Hematopoietic multipotent progenitor cell (in vitro differentiated cells): ENCODE results near the gene NPAS3. TPM values are rescaled to one million over a fixed set of nuclear protein-coding genes. Genes with fewer than 3 reads are reported as not detected.

Experiments used
- DNase-seq, 3 donors: peaks; one replicate each; pipeline ENCODE4 v3.0.0-alpha.2; 2011 to 2015; ENCODE audit warnings: low read depth in 2 of 3, low spot score in 2 of 3
- total RNA-seq: library from RNA; depleted of rRNA; stranded (reverse); fragments of >200 nt; gene quantifications from one replicate; pipeline ENCODE4 v1.2.3, GENCODE V29; 2012

The NPAS3 gene
- total RNA-seq, 1 donor, result 0.27 TPM

- peak in 1 of 3 donors; percentile 23 for DNase-seq
Observed at GRCh38 chr14:32940066-32940651, 1.5 kb downstream of the NPAS3 start.

DNA sequence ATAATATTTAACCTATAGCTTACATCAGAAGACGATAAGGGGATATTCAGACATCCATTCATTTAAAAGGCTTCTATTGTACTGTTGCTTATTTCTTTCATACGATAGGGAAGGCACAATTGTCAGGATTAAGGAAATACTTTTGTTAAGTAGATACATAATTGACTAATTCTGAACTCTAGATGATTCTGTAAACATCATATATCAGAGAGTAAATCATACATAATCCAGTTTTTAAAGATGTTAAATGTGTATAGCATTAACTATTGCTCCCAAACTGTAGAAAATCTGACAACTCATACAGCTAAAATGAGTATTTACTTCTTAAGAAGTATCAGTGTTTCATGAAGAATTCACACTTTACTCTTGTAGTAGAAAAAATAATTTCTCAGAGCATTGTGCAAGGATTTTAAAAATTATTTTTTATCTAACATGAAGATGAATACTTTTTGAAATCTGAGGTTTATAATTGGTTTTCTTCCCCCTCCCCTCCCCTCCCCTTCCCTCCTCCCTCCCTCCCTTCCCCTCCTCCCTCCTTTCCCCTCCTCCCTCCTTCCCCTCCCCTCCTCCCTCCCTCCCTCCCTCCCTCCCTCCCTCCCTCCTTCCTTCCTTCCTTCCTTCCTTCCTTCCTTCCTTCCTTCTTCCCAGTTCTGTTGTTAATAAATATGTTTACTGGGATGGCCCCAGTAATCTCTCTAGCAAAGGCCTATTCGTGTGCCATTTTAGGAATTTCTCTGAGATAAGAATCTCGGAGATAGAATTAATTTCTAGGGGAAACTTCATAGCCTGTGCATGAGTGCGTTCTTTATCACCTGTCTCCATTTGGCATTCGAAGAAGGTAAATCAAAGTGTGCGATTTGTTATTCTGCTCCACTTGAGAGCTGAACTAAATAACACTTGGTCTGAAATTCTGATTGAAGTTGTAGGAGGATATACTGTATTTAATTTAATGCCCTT lies 2.3 kb downstream of the NPAS3 start:
- DNase-seq, result peak in 1 of 3 donors; percentile 4

DNA sequence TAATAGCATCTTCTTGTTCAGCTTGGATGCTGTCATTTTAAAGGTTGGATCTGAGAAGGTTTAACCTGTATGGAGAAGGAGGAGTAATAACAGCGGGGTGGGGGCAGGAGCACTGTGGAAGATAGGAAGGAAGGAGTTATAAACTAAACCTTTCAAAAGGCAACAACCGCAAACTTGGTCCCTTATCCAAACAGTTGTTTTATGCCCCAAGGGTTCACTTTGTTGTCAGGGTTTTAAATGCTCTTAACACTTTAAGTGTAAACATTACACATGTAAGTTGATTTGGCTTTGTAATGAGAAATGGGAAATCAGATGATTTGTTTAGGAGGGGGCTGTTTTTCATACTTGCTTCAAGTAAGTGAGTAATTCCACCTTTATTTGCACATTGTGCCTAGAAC lies 3.0 kb downstream of the NPAS3 start:
- DNase-seq, result no peak

DNA sequence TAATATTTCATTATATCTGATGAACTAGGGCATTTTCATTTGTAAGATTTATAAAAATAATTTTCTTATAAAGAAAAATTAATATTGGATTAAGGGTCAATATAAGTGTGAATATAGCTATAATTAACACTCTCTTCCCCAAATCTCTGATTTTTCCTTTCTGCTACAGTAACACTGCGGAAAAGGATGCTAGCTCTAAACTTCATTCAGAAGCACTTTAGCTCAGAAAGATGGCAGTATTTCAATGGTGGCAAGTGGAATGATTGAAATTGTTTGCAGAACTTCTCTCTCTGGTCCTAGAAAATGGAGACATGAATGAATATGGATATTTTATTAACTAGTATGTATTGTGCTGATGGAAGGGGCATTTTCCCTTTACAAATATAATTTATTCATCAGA lies 8.4 kb downstream of the NPAS3 start:
- DNase-seq, result no peak

DNA sequence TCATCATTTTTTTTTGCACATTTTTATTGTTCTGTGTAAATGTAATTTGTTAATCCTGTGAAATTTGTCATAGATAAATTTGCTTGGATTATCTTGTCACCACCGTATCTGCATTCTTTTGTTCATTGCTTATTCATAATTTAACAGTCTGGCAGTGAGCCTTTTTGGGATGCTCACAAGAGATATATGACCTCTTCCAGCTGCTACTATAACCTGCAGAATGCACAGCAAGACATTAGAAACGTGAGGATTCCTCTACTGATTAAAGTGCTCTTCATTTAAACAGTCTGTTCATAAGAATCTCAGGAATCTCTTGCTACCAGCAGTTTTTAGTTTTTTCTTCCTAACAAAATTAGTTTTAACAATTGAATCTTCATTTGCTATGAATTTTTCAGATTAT lies 9.1 kb downstream of the NPAS3 start:
- DNase-seq, result no peak

DNA sequence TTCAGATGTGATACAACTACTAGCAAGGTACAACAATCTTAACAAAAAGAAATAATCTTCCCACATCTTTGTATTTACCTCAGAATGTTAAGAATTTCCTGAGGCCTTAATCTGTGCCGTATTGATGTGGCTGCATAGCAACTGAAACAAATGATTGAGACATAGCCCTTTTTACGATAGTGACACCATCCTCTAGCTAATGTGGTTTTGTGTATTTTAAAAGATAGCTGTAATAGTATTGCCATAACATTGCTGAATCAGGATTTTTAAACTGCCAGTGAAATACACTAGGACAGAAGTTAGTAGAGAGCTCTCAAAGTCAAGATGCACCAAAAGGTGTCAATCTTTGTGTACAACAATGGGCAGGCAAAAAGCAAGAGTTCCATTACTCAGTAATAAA lies 11.9 kb downstream of the NPAS3 start:
- no peak for DNase-seq

- no peak for DNase-seq
Observed at GRCh38 chr14:32967421-32967820, 28.7 kb downstream of the NPAS3 start.

- DNase-seq, result no peak
Observed at GRCh38 chr14:32968972-32969544, 30.4 kb downstream of the NPAS3 start.

- peak in 1 of 3 donors; percentile 4 for DNase-seq
Observed at GRCh38 chr14:32977913-32978312, 39.2 kb downstream of the NPAS3 start.

GRCh38 chr14:32978691-32979255 lies 40.1 kb downstream of the NPAS3 start:
- no peak for DNase-seq

GRCh38 chr14:32980178-32980901 lies 41.7 kb downstream of the NPAS3 start:
- no peak for DNase-seq

GRCh38 chr14:32980902-32981501 lies 42.3 kb downstream of the NPAS3 start:
- no peak for DNase-seq

DNA sequence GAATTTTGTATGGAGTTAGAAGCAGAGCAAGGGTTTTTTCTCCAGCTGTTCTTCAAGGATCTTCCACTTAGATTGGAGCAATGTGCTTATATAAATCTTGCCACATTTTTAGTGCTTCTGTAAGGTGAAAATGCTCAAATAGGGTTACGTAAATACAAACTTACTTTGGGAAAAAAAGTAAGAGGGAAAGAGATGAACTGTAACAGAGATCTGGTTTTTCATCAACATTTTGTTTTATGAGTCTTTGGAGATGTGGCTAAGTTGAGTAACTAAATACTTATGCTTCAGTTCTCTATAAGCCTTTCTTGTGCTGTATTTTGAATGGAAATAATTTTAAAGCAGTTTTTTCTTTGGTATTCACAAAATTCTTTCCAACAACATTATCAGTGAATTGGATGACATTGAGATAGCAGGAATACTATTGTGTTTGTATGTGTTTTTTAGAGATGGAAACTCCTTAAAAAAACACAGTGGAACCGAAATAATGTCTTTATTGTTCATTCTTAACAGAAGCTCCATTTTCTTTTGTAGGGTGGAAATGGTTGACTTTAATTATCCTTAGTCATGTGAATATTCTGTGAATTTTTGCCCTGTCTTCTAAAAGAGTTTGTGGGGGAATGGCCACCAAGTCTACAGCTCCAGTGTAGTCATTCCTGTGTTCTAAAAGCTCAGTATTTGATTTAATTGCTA lies 45.7 kb downstream of the NPAS3 start:
- no peak for DNase-seq

GRCh38 chr14:32985866-32986265 lies 47.2 kb downstream of the NPAS3 start:
- no peak for DNase-seq

DNA sequence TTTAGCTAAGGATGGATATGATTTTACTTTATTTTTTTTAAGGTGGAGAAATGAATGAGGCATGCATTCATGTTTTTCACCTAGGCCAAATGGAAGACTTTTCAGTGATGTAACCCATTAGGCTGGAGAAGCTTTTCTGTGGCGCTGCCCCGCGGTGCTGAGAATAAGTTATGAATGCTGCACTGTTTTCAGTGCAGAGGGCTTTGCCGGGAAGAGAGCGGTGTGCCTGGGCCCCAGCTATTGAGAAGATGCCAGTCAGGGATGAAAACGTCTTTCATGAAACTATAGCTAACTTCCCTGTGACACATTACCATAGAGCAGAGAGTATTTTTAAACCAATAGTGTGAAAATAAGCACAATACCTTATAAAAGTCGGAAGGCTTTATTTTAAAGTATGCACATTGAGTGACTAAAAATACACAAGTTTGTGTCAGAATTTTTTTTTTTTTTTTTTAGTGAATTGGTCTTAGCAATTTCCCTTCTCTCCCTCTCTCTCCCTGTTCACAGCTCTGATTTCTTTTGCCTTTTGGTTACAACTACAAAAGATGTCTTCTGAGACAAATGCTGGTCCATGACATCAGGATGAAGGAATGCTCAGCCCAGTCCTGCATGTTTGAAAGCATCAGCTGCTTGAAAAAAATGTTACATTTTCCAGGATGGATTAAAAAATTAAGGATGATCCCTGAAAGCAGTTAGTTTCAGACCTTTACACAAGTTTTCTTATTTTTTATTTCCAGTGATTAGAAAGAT lies 48.3 kb downstream of the NPAS3 start:
- no peak for DNase-seq

DNA sequence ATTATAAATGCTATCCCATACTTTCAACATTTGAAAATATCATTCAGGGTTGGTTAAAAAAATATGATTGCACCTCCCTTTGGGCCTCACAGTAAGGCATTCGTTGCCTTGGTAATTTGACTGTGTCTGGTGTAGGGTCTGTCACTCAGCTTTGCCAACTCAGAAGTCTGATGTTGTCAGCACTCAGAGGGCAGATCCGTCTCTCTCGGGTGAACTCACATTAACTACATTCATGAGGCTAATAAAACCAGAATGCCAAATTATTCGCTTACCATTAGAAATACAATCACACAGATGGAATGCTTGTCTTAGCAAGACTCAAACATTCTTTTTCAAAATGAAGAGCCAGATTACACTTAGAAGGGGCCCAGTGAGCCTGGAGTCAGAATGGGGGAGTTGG lies 53.0 kb downstream of the NPAS3 start:
- DNase-seq, result no peak

- no peak for DNase-seq
Observed at GRCh38 chr14:32993921-32994320, 55.2 kb downstream of the NPAS3 start.

DNA sequence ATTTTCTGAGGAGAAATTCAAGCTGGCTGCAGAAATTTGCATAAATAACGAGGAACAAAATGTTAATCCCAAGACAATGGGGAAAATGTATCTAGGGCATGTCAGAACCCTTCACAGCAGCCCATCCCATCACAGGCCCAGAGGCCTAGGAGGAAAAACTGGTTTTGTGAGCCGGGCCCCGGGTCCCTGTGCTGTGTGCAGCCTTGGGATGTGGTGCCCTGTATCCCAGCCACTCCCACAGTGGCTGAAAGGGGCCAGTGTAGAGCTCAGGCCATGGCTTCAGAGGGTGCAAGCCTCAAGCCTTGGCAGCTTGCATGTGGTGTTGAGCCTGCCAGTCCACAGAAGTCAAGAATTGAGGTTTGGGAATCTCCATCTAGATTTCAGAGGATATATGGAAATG lies 57.7 kb downstream of the NPAS3 start:
- no peak for DNase-seq

DNA sequence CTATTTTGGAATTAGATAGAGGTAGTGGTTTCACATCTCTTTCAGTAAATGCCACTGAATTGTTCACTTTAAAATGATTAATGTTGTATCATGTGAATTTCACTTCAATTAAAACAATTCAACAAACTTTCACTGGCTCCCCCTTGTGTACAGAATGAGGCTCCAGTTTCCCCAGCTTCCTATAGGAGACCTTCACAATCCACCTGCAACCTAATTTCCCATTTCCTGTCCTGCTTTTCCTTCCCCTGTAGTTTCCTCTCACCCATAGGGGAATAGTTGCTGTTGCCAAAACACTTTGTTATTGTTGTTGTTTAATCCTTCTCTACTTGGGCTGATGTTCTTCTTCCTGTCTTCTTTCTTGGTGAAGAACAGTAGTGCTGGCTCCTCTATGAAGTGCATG lies 59.8 kb downstream of the NPAS3 start:
- peak in 1 of 3 donors; percentile 6 for DNase-seq
